ENCODE measurements around the gene NDUFA11. TPM values are rescaled to one million over a fixed set of nuclear protein-coding genes. Genes with fewer than 3 reads are reported as not detected.

NDUFA11 gene
- total RNA-seq, 4 donors from 2014 or later = 147 to 197 (median 162) TPM

- TF ChIP-seq CTCF (IDR thresholded peaks at IDR 0.05; ENCODE audit: low read depth) = no peak
These were observed 45.4 kb upstream of the NDUFA11 start for GRCh38 chr19:5948752-5949564.

DNA sequence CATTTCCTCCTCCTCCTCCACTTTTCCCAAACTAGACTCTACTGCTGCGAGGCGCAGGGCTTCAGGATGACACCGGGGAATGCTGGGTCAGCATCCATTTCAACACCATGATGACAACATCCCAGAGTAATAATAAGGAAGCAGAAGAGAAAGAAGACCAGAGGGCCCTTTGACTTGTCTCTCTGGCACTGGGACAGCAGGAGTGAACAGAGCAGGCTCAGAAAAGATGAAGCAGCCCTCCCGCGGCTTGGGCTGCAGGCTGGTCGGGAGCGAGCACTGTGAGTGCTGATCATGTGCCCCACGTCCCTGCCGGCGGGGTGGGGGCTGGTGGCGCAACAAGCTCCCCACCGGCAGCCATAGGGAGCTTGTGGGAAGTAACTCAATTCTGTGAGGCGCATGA is 43.8 kb upstream of the NDUFA11 start:
- no peak for TF ChIP-seq CTCF (IDR thresholded peaks at IDR 0.05; ENCODE audit: low read depth)

- no peak for TF ChIP-seq CTCF (IDR thresholded peaks at IDR 0.05; ENCODE audit: low read depth)
These were observed 40.0 kb upstream of the NDUFA11 start for GRCh38 chr19:5943623-5944022.

- no peak for TF ChIP-seq CTCF (IDR thresholded peaks at IDR 0.05; ENCODE audit: low read depth)
These were observed 39.5 kb upstream of the NDUFA11 start for GRCh38 chr19:5943045-5943444.

DNA sequence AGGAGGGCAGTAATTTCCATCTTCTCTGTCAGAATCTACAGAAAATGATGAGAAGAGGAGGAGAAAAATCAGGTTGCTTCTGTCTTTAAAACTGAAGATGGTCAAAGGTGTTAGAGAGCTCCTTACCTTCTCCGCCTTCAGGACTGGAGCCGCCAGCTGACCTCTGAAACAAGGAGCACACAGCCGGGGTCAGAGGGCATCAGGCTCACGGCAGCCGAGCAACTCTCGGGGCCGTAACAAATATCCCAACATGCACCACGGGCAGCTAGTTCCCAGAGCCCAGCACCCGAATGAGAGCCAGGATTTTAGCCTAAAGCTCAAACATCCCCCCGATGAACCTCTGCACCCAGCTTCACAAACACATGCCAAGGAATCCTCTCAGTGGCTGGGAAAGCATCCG is 38.1 kb upstream of the NDUFA11 start:
- no peak for TF ChIP-seq CTCF (IDR thresholded peaks at IDR 0.05; ENCODE audit: low read depth)

DNA sequence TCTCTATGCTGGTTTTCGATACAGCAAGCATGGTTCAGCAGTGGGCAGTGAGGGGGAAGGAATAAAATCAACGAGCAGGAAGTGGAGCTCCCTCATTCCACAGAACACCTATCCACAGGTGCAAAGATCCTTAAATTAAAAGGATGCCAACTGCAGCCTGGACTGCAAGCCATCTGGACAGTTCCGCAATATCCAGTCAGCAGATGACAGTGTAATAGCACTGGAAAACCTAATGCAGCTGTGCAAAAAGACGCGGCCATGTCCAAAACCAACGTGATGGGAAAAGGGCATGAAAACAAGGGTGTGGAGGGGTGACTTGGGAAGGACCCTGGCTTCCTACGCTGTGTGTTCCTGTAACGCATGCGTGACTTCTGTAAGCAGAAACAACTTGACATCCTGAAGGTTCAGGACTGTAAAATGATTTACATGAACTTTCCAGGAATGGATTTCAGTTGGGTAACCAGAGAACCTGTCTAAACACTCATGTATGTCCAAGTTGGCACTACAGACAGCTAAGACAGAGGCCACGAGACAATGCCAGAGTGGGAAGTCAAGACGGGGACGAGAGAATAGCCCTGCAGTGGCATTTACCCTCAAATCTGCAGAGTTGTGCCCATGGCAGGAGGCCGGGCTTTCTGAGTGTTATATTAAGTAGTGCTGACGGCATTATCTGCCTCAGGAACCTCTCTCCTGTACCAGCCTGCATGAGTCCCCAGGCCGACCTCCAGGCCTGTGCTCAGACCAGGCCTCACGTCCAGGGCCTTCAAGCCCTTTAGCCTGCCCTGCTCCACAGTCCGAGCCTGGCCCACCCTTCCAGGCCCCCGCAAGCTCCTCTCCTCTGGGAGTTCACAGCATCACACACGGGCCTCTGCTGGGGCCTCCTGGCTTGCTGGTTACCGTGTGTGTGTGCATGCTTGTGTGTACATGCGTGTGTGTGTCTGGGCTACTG is 36.9 kb upstream of the NDUFA11 start:
- TF ChIP-seq CTCF (IDR thresholded peaks at IDR 0.05; ENCODE audit: low read depth) = no peak

DNA sequence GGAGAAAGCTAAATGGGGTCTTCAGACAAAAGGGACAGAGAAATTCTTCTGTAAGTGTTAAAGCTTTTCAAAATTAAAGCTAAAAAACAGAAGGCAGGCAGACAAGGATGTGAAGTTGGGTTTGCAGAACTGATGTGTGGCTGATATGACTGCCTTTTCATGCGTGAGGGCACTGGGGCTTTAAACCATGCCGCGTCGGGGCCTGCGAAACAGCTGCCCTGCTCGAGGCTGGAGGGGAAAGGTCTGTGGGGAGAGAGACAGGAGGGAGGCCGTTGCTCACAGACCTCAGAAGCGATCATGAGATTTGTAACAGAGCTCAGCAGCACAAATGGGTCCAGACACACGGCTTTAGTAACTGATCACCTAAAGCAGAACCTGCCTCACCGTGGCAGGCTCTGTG is 34.0 kb upstream of the NDUFA11 start:
- no peak for TF ChIP-seq CTCF (IDR thresholded peaks at IDR 0.05; ENCODE audit: low read depth)

All from subcutaneous adipose tissue (tissue), 4 donors.